ENCODE data around the gene RTKN.

- TF ChIP-seq CTCF (IDR thresholded peaks at IDR 0.05): no peak
- no peak for TF ChIP-seq POLR2A (IDR thresholded peaks at IDR 0.05)
Observed at GRCh38 chr2:74392449-74392743, 49.3 kb downstream of the RTKN start.

All from heart left ventricle (tissue), 13 donors.